ENCODE results near the gene SPATA24.

GRCh38 chr5:139392324-139392677 is 11.6 kb downstream of the SPATA24 start:
- TF ChIP-seq CTCF (IDR thresholded peaks at IDR 0.05; ENCODE audit: insufficient read depth, low read length, poor library complexity, severe bottlenecking), result no peak
- no peak for TF ChIP-seq EZH2phosphoT487 (conservative IDR thresholded peaks at IDR 0.05; ENCODE audit: low read length)
